AG04449 (cell line): ENCODE results near the gene MED4.

Experiments used
- CTCF ChIA-PET: fragments of 350-600 bp; formaldehyde crosslinking; extraction: SDS; loops from one replicate; lab custom pipeline; 2021; ENCODE audit warnings: antibody characterized with exemption; lab: Yijun Ruan, JAX
- POLR2A ChIA-PET: fragments of 400-600, 350-600 bp; formaldehyde crosslinking; extraction: SDS; loops from one replicate; lab custom pipeline; 2020; ENCODE audit warnings: antibody characterized with exemption, inconsistent platforms; lab: Yijun Ruan, JAX
- DNase-seq: peaks from one replicate; pipeline ENCODE4 v3.0.0-alpha.2; 2010; ENCODE audit warnings: low read depth, low spot score
- H3K4me3 ChIP-seq: 2 replicates; pipeline ENCODE4 v1.5.1; 2011; ENCODE audit warnings: low read depth, mild to moderate bottlenecking, control low read depth, low read length
- TF ChIP-seq, protein P1 (sequence below): IDR thresholded peaks from one replicate; pipeline ENCODE4 v1.5.1; 2011; ENCODE audit warnings: mild to moderate bottlenecking, moderate library complexity, low read length, control low read depth, inconsistent platforms; ENCODE audit not compliant: insufficient read depth; ENCODE audit errors: missing control alignments

The MED4 gene

DNA sequence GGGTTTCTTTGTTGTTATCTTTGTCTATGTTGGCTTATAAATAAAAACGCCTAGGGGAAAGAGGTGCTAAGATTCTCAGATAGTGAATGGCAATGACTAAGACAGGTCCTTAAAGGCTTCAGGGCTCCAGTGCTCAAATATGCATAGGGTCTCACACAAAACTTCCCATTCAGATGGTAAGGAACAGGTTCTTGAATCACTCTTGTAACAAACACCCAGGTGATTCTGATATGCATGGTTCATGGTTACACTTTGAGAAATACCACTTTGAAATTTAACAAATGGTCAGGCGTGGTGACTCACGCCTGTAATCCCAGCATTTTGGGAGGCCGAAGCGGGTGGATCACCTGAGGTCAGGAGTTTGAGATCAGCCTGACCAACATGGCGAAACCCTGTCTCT lies 40.3 kb downstream of the MED4 start:
- TF ChIP-seq, protein P1, sequence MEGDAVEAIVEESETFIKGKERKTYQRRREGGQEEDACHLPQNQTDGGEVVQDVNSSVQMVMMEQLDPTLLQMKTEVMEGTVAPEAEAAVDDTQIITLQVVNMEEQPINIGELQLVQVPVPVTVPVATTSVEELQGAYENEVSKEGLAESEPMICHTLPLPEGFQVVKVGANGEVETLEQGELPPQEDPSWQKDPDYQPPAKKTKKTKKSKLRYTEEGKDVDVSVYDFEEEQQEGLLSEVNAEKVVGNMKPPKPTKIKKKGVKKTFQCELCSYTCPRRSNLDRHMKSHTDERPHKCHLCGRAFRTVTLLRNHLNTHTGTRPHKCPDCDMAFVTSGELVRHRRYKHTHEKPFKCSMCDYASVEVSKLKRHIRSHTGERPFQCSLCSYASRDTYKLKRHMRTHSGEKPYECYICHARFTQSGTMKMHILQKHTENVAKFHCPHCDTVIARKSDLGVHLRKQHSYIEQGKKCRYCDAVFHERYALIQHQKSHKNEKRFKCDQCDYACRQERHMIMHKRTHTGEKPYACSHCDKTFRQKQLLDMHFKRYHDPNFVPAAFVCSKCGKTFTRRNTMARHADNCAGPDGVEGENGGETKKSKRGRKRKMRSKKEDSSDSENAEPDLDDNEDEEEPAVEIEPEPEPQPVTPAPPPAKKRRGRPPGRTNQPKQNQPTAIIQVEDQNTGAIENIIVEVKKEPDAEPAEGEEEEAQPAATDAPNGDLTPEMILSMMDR, result no peak
- H3K4me3 ChIP-seq, result no peak overlapping the region
- no peak for DNase-seq
- ChIA-PET CTCF (interaction anchor here (1.0 to 1.2 kb wide), 3 partner anchors 16 to 40 kb away, joined by 3 to 5 read pairs (median 3); partner anchors contain the start of gene NUDT15), POLR2A (interaction anchor here (0.6 kb wide), 1 partner anchor 9 kb away, joined by 3 read pairs; no protein-coding TSS in a partner anchor)

DNA sequence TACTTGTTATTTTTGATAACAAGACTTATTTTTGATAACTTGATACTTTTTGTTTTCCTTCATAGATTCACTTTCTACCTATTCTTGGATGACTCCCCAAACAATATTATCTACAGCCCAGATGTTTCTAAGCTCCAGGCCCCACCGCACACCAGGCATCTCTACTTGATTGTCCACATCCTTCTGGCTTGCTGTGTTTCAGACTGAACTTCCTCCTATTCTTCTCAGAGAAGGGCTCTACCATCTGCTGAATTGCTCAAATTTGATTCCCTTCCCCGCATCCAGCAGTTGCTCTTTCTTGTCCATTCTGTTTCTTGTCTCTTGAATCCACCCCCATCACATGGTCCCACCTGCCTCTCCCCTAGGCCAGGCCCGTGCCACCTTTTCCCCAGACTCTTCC lies 44.4 kb downstream of the MED4 start:
- H3K4me3 ChIP-seq, result no peak overlapping the region
- ChIA-PET CTCF (interaction anchor here (2.8 kb wide), 1 partner anchor 12 kb away, joined by 15 read pairs; the partner anchor contains the start of gene NUDT15), POLR2A (no interaction called here)
- TF ChIP-seq, protein P1, result no peak
- no peak for DNase-seq

DNA sequence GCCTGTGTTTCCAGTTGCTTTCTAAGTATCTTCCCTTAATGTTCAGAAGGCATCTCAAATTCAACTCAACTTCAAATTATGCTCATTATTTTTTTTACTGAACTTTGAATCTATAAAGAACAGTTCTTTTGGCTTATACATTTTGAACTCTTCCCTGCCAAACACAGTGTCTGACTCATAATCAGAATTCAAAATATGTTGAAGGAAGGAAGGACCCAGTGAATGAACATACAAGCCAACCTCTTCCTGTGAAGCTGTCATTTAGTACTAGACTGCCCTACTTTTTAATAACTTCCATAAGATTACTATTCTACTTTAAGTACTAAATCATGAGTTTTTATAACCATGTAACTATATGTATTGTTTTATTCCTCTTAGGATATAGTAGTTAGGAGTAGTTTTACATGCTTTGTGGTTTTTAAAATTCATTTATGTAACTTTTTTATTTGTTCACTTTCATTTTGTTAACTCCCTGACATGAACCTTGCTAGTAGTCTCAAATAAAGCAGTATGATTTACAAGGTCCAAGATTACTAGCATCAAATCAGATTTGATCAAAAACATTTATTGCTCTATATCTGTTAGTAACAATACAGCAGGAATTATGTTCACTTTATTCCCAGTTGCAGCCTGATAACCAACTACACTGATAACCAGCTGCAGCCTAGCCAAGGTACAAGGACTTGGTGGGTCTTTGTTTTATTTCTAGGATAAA lies 51.0 kb downstream of the MED4 start:
- ChIA-PET CTCF (interaction anchor here (1.7 kb wide), 1 partner anchor 51 kb away, joined by 6 read pairs; the partner anchor contains the start of gene MED4), POLR2A (no interaction called here)
- TF ChIP-seq, protein P1, result no peak
- no peak overlapping the region for H3K4me3 ChIP-seq
- DNase-seq, result peak; percentile 31

DNA sequence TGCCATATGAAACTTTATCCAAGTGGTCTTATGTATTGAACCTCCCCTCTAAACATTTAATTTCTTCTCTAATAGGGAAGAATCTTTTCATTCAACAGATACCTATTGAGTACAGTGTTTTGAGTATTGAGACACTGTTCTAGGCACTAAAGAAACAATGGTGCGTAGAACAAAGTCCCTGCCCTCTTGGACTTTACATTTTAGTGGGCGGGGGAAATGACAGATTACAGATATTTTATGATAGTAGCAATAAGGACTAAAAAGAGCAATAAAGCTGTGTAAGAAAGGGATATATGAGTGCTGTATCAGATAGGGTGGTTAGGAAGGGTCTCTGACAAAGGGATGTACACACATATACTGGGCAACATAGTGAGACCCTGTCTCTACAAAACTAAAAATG lies 52.0 kb downstream of the MED4 start:
- TF ChIP-seq, protein P1, result no peak
- no peak for DNase-seq
- ChIA-PET CTCF (interaction anchor here (1.7 kb wide), 1 partner anchor 52 kb away, joined by 6 read pairs; the partner anchor contains the start of gene MED4), POLR2A (no interaction called here)
- H3K4me3 ChIP-seq, result no peak overlapping the region

DNA sequence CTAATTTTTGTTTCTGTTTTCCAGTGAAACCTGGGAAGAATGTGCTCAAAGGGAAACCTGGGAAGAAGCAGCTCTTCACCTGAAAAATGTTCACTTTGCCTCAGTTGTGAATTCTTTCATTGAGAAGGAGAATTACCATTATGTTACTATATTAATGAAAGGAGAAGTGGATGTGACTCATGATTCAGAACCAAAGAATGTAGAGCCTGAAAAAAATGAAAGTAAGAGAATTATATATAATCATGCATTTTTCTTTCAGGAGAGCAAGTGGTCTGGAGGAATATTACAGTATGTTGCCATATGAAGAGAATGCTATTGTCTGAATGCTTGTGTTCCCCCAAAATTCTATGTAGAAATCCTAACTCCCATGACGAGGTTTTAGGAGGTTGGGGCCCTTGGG lies 54.0 kb downstream of the MED4 start:
- ChIA-PET POLR2A (interaction anchor here (0.6 kb wide), 1 partner anchor 50 kb away, joined by 4 read pairs; no protein-coding TSS in a partner anchor), CTCF (interaction anchor here (1.6 kb wide), 1 partner anchor 53 kb away, joined by 6 read pairs; the partner anchor contains the start of gene MED4)
- DNase-seq, result no peak
- H3K4me3 ChIP-seq, result no peak overlapping the region
- TF ChIP-seq, protein P1, result no peak

DNA sequence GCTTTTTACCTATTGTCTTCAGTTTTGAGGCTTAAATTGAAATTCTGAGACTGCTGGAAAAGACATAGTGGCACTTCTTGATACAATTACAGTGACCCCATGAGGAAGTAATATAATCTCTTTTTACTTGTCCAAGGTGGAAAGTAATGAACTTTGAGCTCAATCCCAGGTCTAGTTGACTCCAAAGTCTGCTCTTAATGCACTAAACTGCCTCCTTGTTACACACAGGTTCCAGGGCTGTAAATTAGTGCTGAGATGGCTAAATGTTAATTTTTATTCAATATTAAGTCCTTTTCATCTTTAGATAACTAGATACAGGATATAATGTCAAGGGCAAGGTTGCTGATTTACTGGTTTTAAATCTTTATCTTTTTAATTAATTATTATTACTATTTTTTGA lies 54.9 kb downstream of the MED4 start:
- no peak overlapping the region for H3K4me3 ChIP-seq
- ChIA-PET CTCF (interaction anchor here (1.0 to 3.5 kb wide), 4 partner anchors 8 to 540 kb away, joined by 3 to 56 read pairs (median 6); partner anchors contain the start of gene MED4), POLR2A (no interaction called here)
- no peak for DNase-seq
- TF ChIP-seq, protein P1, result no peak
